Peyer's patch (tissue), 4 donors: ENCODE results near the gene NCKAP5.

Source experiments
- CTCF ChIP-seq, 6 experiments: fragments of 450-650 bp in 4 of 6; fragments of 200-600 bp in 2 of 6; sonication (generic) in 1 of 6; IDR thresholded peaks; one replicate each; pipeline ENCODE4 v1.5.1; 2017 to 2019; ENCODE audit warnings: antibody characterized with exemption in 6 of 6, mild to moderate bottlenecking in 3 of 6, moderate library complexity in 1 of 6
- POLR2A ChIP-seq, 2 donors: fragments of 450-650 bp; IDR thresholded peaks; one replicate each; pipeline ENCODE4 v1.5.1; 2017; ENCODE audit warnings: antibody characterized with exemption in 2 of 2, mild to moderate bottlenecking in 2 of 2, moderate library complexity in 2 of 2

GRCh38 chr2:132782176-132782783, 786.0 kb downstream of the NCKAP5 start:
- TF ChIP-seq CTCF (IDR thresholded peaks at IDR 0.05) (no peak), POLR2A (IDR thresholded peaks at IDR 0.05) (no peak)
